Renal pelvis (tissue), 4 donors: ENCODE data around the gene CFAP53. TPM values are rescaled to one million over a fixed set of nuclear protein-coding genes. Genes with fewer than 3 reads are reported as not detected.
"Not testable (repeated sequence)": the region's sequence is repeated elsewhere in the genome, so short reads cannot be mapped to it uniquely, and the experiment has no call there.

Experiments used
- DNase-seq: peaks from one replicate; pipeline ENCODE4 v3.0.0-alpha.2; 2013
- polyA plus RNA-seq, 3 donors: library from polyadenylated mRNA; unstranded; fragments of 120-200 nt; gene quantifications; one replicate each; pipeline ENCODE4 v1.2.1, GENCODE V29; 2013; ENCODE audit not compliant: insufficient read length in 3 of 3

The CFAP53 gene
- polyA plus RNA-seq, 3 donors = 3.8 to 5.8 (median 4.1) TPM

GRCh38 chr18:50288348-50289107, 22.2 kb upstream of the CFAP53 start:
- not testable (repeated sequence) for DNase-seq

- DNase-seq = peak; percentile 99
Observed at GRCh38 chr18:50287441-50288347, 21.4 kb upstream of the CFAP53 start, which contains the start of gene CXXC1. Gene CXXC1, minus strand, starts transcription at chr18:50287692. Its CDS starts 103 bp downstream, at chr18:50287589.

GRCh38 chr18:50287028-50287440, 20.7 kb upstream of the CFAP53 start:
- peak; percentile 23 for DNase-seq

- DNase-seq = no peak
Observed at GRCh38 chr18:50286391-50287027, 20.2 kb upstream of the CFAP53 start.

GRCh38 chr18:50285631-50286321, 19.5 kb upstream of the CFAP53 start:
- DNase-seq = no peak

GRCh38 chr18:50285071-50285470, 18.8 kb upstream of the CFAP53 start:
- no peak for DNase-seq

- DNase-seq = no peak
Observed at GRCh38 chr18:50284255-50284885, 18.1 kb upstream of the CFAP53 start.

GRCh38 chr18:50283469-50284209, 17.3 kb upstream of the CFAP53 start:
- no peak for DNase-seq

- no peak for DNase-seq
Observed at GRCh38 chr18:50282521-50283335, 16.4 kb upstream of the CFAP53 start.

- no peak for DNase-seq
Observed at GRCh38 chr18:50281972-50282520, 15.8 kb upstream of the CFAP53 start.

- peak; percentile 97 for DNase-seq
Observed at GRCh38 chr18:50281295-50281971, 15.1 kb upstream of the CFAP53 start, which contains the start of gene MBD1. Gene MBD1, minus strand, starts transcription at chr18:50281523. Its CDS starts 1,531 bp downstream, at chr18:50279992.

GRCh38 chr18:50280707-50281294, 14.5 kb upstream of the CFAP53 start:
- DNase-seq = no peak

- DNase-seq = no peak
Observed at GRCh38 chr18:50279752-50280151, 13.5 kb upstream of the CFAP53 start.

- DNase-seq = no peak
Observed at GRCh38 chr18:50277942-50278341, 11.6 kb upstream of the CFAP53 start.

- DNase-seq = no peak
Observed at GRCh38 chr18:50276452-50276851, 10.2 kb upstream of the CFAP53 start.

GRCh38 chr18:50275503-50276036, 9.3 kb upstream of the CFAP53 start:
- DNase-seq = no peak

GRCh38 chr18:50274941-50275340, 8.6 kb upstream of the CFAP53 start:
- no peak for DNase-seq

GRCh38 chr18:50274044-50274442, 7.7 kb upstream of the CFAP53 start:
- DNase-seq = no peak
